WTC11 (cell line): ENCODE measurements around the gene CHMP5. TPM values are rescaled to one million over a fixed set of nuclear protein-coding genes. Genes with fewer than 3 reads are reported as not detected.

Experiments used
- ATAC-seq: fragments of 200-7000 bp; cut with Tn5 transposase; 2 replicates; pipeline ENCODE4 v1.10.0; 2021; ENCODE audit warnings: mild to moderate bottlenecking, moderate library complexity
- CTCF ChIA-PET: fragments of 300-600 bp; sonication (Branson Sonifier 250); formaldehyde crosslinking; loops from one replicate; lab custom pipeline; 2021; ENCODE audit warnings: antibody characterized with exemption; lab: Charles Lee
- POLR2A ChIA-PET: fragments of 350-600 bp; sonication (Branson Sonifier 250); formaldehyde crosslinking; loops from one replicate; lab custom pipeline; 2021; ENCODE audit warnings: antibody characterized with exemption; lab: Charles Lee
- DNase-seq: peaks from one replicate; pipeline ENCODE4 v3.0.0; 2021; ENCODE audit warnings: low spot score
- H3K27ac Mint-ChIP-seq: 2 replicates; pipeline ENCODE4 v1.8.0; 2021; ENCODE audit warnings: mixed read lengths
- H3K27me3 Mint-ChIP-seq: 2 replicates; pipeline ENCODE4 v1.8.0; 2021; ENCODE audit warnings: low read depth, mild to moderate bottlenecking, moderate library complexity, mixed read lengths
- H3K36me3 Mint-ChIP-seq: 2 replicates; pipeline ENCODE4 v1.8.0; 2021; ENCODE audit warnings: mixed read lengths
- H3K4me1 Mint-ChIP-seq: 2 replicates; pipeline ENCODE4 v1.8.0; 2022; ENCODE audit warnings: mixed read lengths
- H3K4me3 Mint-ChIP-seq: 2 replicates; pipeline ENCODE4 v1.8.0; 2021; ENCODE audit warnings: mild to moderate bottlenecking, moderate library complexity, mixed read lengths
- H3K9me3 Mint-ChIP-seq: 2 replicates; pipeline ENCODE4 v1.8.0; 2021; ENCODE audit warnings: mixed read lengths
- AR ChIP-seq: fragments of 250-450 bp; sonication (Bioruptor Pico); IDR thresholded peaks from 2 replicates; pipeline ENCODE4 v1.9.0; 2021; ENCODE audit warnings: mild to moderate bottlenecking
- ARID4B ChIP-seq: sonication (generic); formaldehyde crosslinking; IDR thresholded peaks from 2 replicates; pipeline ENCODE4 v1.8.0; 2023; ENCODE audit warnings: missing genetic modification reagents, mild to moderate bottlenecking, borderline replicate concordance
- E2F1 ChIP-seq: sonication (generic); formaldehyde crosslinking; IDR thresholded peaks from 2 replicates; pipeline ENCODE4 v1.8.0; 2022; ENCODE audit warnings: mild to moderate bottlenecking, missing genetic modification reagents
- FOXK1 ChIP-seq: sonication (generic); formaldehyde crosslinking; IDR thresholded peaks from 2 replicates; pipeline ENCODE4 v1.8.0; 2022; ENCODE audit warnings: mild to moderate bottlenecking, moderate library complexity, missing genetic modification reagents
- FOXP4 ChIP-seq: sonication (generic); formaldehyde crosslinking; IDR thresholded peaks from 2 replicates; pipeline ENCODE4 v1.8.0; 2022; ENCODE audit warnings: mild to moderate bottlenecking, missing genetic modification reagents
- JUN ChIP-seq: sonication (generic); formaldehyde crosslinking; IDR thresholded peaks from 2 replicates; pipeline ENCODE4 v1.8.0; 2023; ENCODE audit warnings: mild to moderate bottlenecking, missing genetic modification reagents
- KAT7 ChIP-seq: sonication (generic); formaldehyde crosslinking; IDR thresholded peaks from 2 replicates; pipeline ENCODE4 v1.8.1; 2023; ENCODE audit warnings: missing genetic modification reagents, mild to moderate bottlenecking, borderline replicate concordance
- MAX ChIP-seq: sonication (generic); formaldehyde crosslinking; IDR thresholded peaks from 2 replicates; pipeline ENCODE4 v1.8.0; 2022; ENCODE audit warnings: mild to moderate bottlenecking, missing genetic modification reagents
- USF1 ChIP-seq: sonication (generic); formaldehyde crosslinking; IDR thresholded peaks from 2 replicates; pipeline ENCODE4 v1.8.0; 2022; ENCODE audit warnings: mild to moderate bottlenecking, missing genetic modification reagents
- USF2 ChIP-seq: sonication (generic); formaldehyde crosslinking; IDR thresholded peaks from 2 replicates; pipeline ENCODE4 v1.8.1; 2023; ENCODE audit warnings: mild to moderate bottlenecking, missing genetic modification reagents, moderate library complexity
- ZBTB43 ChIP-seq: sonication (generic); formaldehyde crosslinking; IDR thresholded peaks from 2 replicates; pipeline ENCODE4 v1.8.1; 2023; ENCODE audit warnings: mild to moderate bottlenecking, missing genetic modification reagents
- ZNF512 ChIP-seq: sonication (generic); formaldehyde crosslinking; IDR thresholded peaks from 2 replicates; pipeline ENCODE4 v1.8.1; 2022; ENCODE audit warnings: missing genetic modification reagents, borderline replicate concordance
- total RNA-seq: library from RNA; stranded (reverse); gene quantifications from 3 replicates; pipeline ENCODE4 v1.2.3, GENCODE V29; 2021

Gene CHMP5
- total RNA-seq, 1 experiment from 2014 or later: 46.2 TPM

GRCh38 chr9:33285502-33285901, 20.7 kb downstream of the CHMP5 start:
- H3K4me3 Mint-ChIP-seq: no peak overlapping the region
- no peaks in the 10 kb centered on the region for H3K27me3 Mint-ChIP-seq
- ATAC-seq (no peak), DNase-seq (no peak)
- CTCF ChIA-PET: interaction anchor here (0.7 to 2.7 kb wide), 3 partner anchors 167 to 205 kb away, joined by 3 to 16 read pairs (median 3); no protein-coding TSS in a partner anchor
- no peak overlapping the region for H3K27ac Mint-ChIP-seq
- no peak for TF ChIP-seq FOXP4
- no peak for TF ChIP-seq USF2 (CRISPR knock-in tag)
- no peak for TF ChIP-seq USF1 (CRISPR knock-in tag)
- TF ChIP-seq JUN (CRISPR knock-in tag): no peak
- no peak for TF ChIP-seq KAT7 (CRISPR knock-in tag)
- no peak for TF ChIP-seq AR (CRISPR knock-in tag)
- TF ChIP-seq ZNF512 (CRISPR knock-in tag): no peak
- no peak for TF ChIP-seq ARID4B
- no peak for TF ChIP-seq FOXK1
- TF ChIP-seq E2F1: no peak
- no peak for TF ChIP-seq MAX (CRISPR knock-in tag)
- no peak for TF ChIP-seq ZBTB43 (CRISPR knock-in tag)
- peaks cover 3% of the 10 kb centered on the region; the same call in 1 of the 2 replicates for H3K36me3 Mint-ChIP-seq
- no peaks in the 10 kb centered on the region; the same call in 1 of the 2 replicates for H3K4me1 Mint-ChIP-seq
- POLR2A ChIA-PET: no interaction called here
- no peaks in the 10 kb centered on the region for H3K9me3 Mint-ChIP-seq
